Choroid plexus epithelial cell (primary cell): ENCODE results near the gene TAGLN3.
A peak's percentile ranks its signal among the peaks of the same experiment; 100 is the strongest.

Source experiments
- DNase-seq: peaks from one replicate; pipeline ENCODE4 v3.0.0-alpha.2; 2010; ENCODE audit warnings: low read depth
- H3K4me3 ChIP-seq: 2 replicates; pipeline ENCODE4 v1.5.1; 2011; ENCODE audit warnings: low read depth, mild to moderate bottlenecking, control low read depth, low read length, moderate library complexity
- TF ChIP-seq, protein P1 (sequence below): conservative IDR thresholded peaks from 2 replicates; pipeline ENCODE4 v1.5.1; 2011; ENCODE audit warnings: low read depth, mild to moderate bottlenecking, control low read depth, inconsistent platforms, low read length, moderate library complexity

TAGLN3 gene

DNA sequence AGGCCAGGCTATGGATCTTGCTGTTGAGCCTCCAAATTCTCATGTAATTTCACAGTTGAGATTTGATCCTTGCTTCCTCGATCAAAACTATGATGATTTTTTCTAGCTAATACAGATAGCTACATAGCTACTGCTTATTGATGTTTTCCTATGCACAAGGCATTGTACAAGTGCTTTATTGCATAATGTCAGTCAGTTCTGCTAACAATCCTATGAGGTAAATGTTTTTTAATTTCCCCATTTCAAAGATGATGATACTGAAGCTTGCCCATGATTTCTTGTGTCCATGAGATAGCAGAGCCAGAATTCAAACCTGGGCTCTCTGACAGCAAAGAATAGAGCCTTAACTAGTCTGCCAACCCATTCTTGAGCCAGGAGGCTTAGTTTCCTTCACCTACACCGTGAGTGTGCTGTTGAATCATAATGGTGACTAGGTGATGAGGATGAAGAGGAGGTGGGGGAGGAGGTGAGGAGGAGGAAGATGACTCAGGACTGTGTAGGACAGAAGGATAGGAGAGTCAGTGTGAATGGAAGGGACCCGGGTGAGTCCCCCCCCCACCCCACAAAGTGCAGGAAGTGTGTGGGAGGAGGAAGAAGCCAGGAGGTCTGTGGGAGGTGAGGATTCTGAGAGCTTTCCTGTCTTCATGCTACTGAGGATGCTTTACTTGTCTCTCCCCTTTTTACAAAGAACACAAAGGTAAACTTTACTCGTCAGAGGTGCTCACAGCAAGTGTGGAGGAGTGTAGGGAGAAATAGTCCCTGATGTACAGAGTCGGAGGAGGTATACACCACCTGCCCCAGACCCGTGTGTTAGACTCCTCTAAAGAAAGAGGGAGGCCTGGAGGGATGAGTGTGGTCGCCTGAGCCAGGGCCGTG lies 3.6 kb downstream of the TAGLN3 start:
- DNase-seq: no peak
- H3K4me3 ChIP-seq: no peak overlapping the region
- TF ChIP-seq, protein P1, sequence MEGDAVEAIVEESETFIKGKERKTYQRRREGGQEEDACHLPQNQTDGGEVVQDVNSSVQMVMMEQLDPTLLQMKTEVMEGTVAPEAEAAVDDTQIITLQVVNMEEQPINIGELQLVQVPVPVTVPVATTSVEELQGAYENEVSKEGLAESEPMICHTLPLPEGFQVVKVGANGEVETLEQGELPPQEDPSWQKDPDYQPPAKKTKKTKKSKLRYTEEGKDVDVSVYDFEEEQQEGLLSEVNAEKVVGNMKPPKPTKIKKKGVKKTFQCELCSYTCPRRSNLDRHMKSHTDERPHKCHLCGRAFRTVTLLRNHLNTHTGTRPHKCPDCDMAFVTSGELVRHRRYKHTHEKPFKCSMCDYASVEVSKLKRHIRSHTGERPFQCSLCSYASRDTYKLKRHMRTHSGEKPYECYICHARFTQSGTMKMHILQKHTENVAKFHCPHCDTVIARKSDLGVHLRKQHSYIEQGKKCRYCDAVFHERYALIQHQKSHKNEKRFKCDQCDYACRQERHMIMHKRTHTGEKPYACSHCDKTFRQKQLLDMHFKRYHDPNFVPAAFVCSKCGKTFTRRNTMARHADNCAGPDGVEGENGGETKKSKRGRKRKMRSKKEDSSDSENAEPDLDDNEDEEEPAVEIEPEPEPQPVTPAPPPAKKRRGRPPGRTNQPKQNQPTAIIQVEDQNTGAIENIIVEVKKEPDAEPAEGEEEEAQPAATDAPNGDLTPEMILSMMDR: no peak

DNA sequence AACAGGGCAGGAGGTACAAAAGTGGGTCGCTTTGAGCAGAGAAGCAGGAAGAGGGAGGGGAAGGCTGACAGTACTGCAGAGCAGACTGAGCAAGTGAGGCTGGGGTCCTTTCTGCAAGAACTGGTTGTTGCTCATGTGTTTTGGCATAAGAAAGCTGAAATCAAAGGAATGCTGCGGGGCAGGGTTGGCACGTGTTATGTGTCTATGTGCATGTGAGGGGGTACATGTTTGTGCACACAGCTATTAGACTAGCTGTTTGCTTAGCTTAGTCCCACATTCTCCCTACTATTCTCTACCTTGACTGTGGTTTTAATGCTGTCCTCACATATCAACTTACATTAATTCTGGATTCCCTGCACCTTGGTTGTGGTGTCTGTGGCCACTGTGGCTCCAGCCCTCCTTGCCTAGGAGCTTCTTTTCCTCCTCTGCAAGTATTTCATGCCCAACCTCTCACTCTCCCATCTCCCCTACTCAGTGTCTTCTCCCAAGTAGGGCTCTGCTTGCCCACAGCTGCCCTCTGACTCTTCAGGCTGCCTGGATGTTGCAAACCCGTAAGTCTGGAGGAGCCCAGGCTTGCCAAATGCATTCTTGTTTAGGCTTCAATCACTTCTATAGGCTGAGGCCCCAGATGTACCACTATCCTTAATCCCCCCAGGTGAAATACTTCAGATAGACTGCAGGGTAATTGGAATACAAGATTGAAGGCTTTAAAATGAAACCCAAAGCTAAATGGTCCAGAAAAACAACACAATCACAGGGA lies 4.8 kb downstream of the TAGLN3 start:
- no peak overlapping the region for H3K4me3 ChIP-seq
- no peak for DNase-seq
- TF ChIP-seq, protein P1: no peak

DNA sequence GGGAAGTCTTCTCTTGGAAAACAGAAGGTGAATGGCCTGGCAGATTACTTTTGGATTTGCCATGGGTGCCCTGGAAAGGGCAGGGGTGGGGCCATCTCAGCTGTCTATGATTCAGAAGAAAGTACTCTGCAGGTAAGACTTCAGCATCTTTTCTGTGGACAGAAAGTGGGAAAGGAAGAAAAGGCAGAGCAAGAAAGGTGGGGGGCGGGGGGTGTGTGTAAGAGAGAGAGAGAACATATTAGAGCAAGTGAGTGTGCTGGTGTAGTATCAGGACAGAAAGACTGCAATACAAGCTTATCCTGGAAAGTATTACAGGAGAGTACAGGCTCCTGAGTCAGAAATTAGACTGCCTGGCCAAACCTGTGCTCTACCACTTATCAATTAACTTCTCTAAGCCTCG lies 5.5 kb downstream of the TAGLN3 start:
- TF ChIP-seq, protein P1: no peak
- no peak for DNase-seq
- H3K4me3 ChIP-seq: no peak overlapping the region

DNA sequence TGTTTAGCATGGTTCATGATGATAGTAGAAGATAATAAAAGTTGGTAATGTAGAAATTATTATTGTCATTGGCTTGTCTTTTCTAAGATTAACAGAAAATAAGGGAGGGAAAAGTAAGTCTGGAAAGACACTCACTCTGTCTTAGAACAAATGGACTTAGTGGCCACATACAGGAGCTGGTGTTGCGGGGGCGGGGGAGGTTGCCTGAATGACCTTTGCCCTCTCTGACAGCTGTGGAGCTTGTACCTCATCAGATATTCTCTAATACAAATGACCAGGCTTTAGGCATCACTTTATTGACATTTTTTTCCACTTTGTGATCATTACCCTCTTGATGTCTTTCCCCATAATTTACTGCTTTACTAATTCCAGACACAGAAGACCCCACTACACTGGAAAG lies 5.9 kb downstream of the TAGLN3 start:
- TF ChIP-seq, protein P1: no peak
- no peak for DNase-seq
- no peak overlapping the region for H3K4me3 ChIP-seq

DNA sequence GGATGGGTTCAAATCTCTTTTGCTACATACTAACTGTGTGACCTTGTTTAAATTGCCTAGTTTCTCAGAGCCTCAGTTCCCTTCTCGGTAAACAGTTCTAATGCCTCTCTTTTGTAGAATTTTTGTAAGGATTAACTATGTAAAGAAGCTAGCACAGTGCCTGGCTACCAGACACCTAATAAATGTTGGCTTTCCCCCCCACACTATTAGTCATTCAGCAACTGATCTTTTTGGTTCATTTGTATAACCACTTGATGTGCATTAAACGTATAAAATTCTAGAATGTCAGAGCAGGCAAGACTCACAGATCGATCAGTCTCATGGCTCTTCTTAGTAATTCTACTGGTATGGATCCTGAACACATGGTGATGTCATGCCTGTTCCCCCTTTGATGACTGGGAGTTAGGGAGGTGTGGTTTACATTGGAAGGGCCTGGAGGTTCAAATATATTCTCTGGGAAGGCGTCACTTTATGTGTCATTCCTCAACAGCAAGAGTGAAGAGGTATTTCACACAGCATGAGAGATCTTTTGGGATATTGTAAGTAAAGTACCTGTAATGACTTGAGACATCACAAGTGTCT lies 6.5 kb downstream of the TAGLN3 start:
- no peak for DNase-seq
- H3K4me3 ChIP-seq: no peak overlapping the region
- TF ChIP-seq, protein P1: no peak

DNA sequence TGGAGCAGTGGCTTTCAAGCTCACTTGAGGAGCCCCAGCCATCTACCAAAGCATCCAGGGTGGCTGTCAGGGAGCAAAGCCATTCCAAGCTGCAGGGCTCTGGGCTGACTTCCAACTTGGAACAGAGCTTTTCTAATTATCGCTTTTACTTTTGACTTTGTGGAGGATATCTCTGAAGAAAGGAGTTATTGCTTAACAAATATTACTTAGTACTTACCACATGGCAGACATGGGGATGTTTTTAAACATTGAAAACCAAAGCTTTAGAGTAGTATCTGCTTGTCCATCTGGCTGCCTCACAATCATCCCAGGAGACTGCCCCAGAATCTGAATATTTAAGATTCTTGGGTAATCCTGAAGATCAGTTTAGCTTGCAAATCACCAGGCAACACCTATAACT lies 8.9 kb downstream of the TAGLN3 start:
- TF ChIP-seq, protein P1: no peak
- H3K4me3 ChIP-seq: no peak overlapping the region
- peak; percentile 85 for DNase-seq
